Raji (cell line): ENCODE data around the gene KLHL29.

Experiments used
- POLR2A ChIP-seq: IDR thresholded peaks from 2 replicates; pipeline ENCODE4 v1.6.1; 2011; ENCODE audit warnings: low read depth, low read length, control low read depth; ENCODE audit not compliant: insufficient read depth

KLHL29 gene

GRCh38 chr2:23540804-23541360 lies 155.9 kb downstream of the KLHL29 start:
- no peak for TF ChIP-seq POLR2A

- no peak for TF ChIP-seq POLR2A
Measured at GRCh38 chr2:23541503-23542229, 156.7 kb downstream of the KLHL29 start.

- no peak for TF ChIP-seq POLR2A
Measured at GRCh38 chr2:23542230-23542789, 157.3 kb downstream of the KLHL29 start.

GRCh38 chr2:23543302-23543701 lies 158.3 kb downstream of the KLHL29 start:
- no peak for TF ChIP-seq POLR2A

- TF ChIP-seq POLR2A, result no peak
Measured at GRCh38 chr2:23543728-23544127, 158.7 kb downstream of the KLHL29 start.

- TF ChIP-seq POLR2A, result no peak
Measured at GRCh38 chr2:23544589-23545295, 159.8 kb downstream of the KLHL29 start.

- TF ChIP-seq POLR2A, result no peak
Measured at GRCh38 chr2:23545396-23545795, 160.4 kb downstream of the KLHL29 start.

- no peak for TF ChIP-seq POLR2A
Measured at GRCh38 chr2:23545811-23546210, 160.8 kb downstream of the KLHL29 start.

- TF ChIP-seq POLR2A, result no peak
Measured at GRCh38 chr2:23546913-23547312, 161.9 kb downstream of the KLHL29 start.

GRCh38 chr2:23547725-23548124 lies 162.7 kb downstream of the KLHL29 start:
- no peak for TF ChIP-seq POLR2A

- TF ChIP-seq POLR2A, result no peak
Measured at GRCh38 chr2:23548143-23548769, 163.3 kb downstream of the KLHL29 start.

GRCh38 chr2:23549051-23549450 lies 164.1 kb downstream of the KLHL29 start:
- no peak for TF ChIP-seq POLR2A

- TF ChIP-seq POLR2A, result no peak
Measured at GRCh38 chr2:23549821-23550530, 165.0 kb downstream of the KLHL29 start.

GRCh38 chr2:23550553-23550952 lies 165.6 kb downstream of the KLHL29 start:
- no peak for TF ChIP-seq POLR2A

- TF ChIP-seq POLR2A, result no peak
Measured at GRCh38 chr2:23551875-23552274, 166.9 kb downstream of the KLHL29 start.

GRCh38 chr2:23553561-23553960 lies 168.6 kb downstream of the KLHL29 start:
- no peak for TF ChIP-seq POLR2A
